H7 (cell line): ENCODE data around the gene INTS2. TPM values are rescaled to one million over a fixed set of nuclear protein-coding genes. Genes with fewer than 3 reads are reported as not detected.
"Not testable (repeated sequence)": the region's sequence is repeated elsewhere in the genome, so short reads cannot be mapped to it uniquely, and the experiment has no call there.

Experiments
- DNase-seq: peaks from one replicate; pipeline ENCODE4 v3.0.0; 2012
- H3K27me3 ChIP-seq: 2 replicates; pipeline ENCODE4 v1.6.0; 2011; ENCODE audit warnings: mild to moderate bottlenecking, low read length; ENCODE audit not compliant: control insufficient read depth, insufficient read depth
- H3K36me3 ChIP-seq: replicated peaks from 2 replicates; pipeline ENCODE4 v1.5.1; 2011; ENCODE audit warnings: low read length; ENCODE audit not compliant: control insufficient read depth, insufficient read depth
- H3K4me3 ChIP-seq: 2 replicates; pipeline ENCODE4 v1.5.1; 2011; ENCODE audit warnings: low read depth, mild to moderate bottlenecking, control low read depth, low read length, moderate library complexity; ENCODE audit not compliant: insufficient read depth
- total RNA-seq: library from RNA; depleted of rRNA; stranded (reverse); fragments of >200 nt; shearing (Covaris generic); gene quantifications from 2 replicates; pipeline ENCODE4 v1.2.3, GENCODE V29; 2014; rRNA removed

Gene INTS2
- 17.2 and 20.2 TPM in 2 replicates for total RNA-seq

DNA sequence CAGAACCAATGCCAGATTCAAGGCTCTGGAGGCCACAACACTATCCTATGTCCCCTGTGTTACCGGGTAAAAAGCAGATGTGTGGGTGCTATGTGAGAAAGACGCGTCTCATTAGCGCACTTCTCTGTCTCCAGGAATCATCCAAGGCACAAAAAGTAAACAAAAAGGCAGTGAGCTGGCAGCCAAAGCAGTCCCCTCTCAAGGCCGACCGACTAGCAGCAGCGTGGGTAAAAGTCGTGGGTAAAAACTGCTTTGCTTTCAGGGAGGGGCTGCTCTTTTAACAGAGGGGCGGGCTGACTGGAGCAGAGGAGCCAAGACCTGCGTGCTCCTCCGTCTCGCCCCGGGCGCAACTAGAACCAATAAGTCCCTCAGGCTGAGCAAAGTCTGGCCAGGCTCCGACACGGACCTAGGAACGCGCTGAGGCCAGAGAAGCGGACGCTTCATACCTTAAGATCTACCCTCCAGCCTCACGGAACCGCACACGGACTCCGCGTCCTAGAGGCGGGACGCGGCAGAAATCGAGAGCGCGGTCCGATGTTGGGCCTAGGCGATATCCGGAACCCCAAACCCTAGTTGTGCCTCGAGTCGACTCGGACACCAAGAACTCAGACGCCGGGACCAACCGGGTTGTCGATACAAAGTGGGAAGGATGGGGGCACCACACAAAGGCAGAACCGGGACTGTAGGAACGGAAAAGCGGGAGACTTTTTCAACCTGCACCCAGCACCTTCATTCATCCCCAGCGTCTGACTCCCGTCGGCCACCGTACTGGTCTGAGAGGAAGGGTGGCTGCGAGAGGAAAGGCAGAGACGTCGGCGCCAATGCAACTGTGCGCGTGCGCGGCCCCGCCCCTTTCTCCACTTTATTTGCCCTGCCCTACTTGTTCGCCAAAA is at the start of gene INTS2:
INTS2 (minus strand) TSS at position 775 of the 893 bp plus-strand sequence. CDS start 1,338 bp downstream, outside the sequence.
- Histone ChIP-seq H3K4me3 (peak within 1 kb of the TSS; percentile 89), H3K36me3 (peaks cover 6% of the 10 kb centered on the region), H3K27me3 (no peaks in the 10 kb centered on the region)
- DNase-seq: peak; percentile 91

GRCh38 chr17:61974115-61974514 is 46.3 kb upstream of the INTS2 start:
- Histone ChIP-seq H3K27me3 (no peaks in the 10 kb centered on the region), H3K36me3 (peaks cover 6% of the 10 kb centered on the region), H3K4me3 (no peak overlapping the region)
- DNase-seq: no peak

DNA sequence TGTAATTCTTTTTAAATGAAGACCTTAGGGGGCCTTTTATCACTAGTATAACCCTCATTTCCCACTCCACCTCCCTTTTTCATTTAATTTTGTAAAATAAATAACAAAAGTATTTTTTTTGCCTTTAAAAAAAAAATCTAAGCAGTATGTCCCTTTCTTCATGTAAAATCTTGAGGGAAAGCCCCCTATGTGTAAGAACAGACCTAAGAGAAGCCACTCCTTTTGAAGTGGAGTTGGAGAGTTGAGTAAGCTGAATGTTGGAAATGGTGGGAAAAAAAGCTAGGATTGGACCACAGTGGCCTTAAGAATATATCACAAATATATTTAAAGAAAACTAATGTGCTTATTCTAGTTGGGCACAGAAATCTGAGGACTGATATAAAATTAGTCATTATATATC is 44.5 kb upstream of the INTS2 start:
- H3K4me3 ChIP-seq: no peak overlapping the region
- DNase-seq: peak; percentile 25
- H3K36me3 ChIP-seq: peaks cover 10% of the 10 kb centered on the region
- no peaks in the 10 kb centered on the region for H3K27me3 ChIP-seq

GRCh38 chr17:61970030-61970429 is 42.2 kb upstream of the INTS2 start:
- no peak for DNase-seq
- peaks cover 17% of the 10 kb centered on the region for H3K36me3 ChIP-seq
- no peak overlapping the region for H3K4me3 ChIP-seq
- no peaks in the 10 kb centered on the region for H3K27me3 ChIP-seq

DNA sequence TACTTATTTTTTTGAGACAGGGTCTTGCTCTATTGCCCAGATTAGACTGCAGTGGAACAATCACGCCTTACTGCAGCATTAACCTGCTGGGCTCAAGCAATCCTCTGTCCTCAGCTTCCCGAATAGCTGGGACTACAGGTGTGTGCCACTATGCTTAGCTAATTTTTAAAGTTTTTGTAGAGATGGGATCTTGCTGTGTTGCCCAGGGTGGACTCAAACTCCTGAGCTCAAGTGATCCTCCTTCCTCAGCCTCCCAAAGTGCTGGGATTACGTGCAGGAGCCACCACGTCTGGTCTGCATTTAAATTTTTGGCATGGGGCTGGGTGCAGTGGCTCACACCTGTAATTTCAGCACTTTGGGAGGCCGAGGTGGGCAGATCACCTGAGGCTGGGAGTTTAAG is 41.0 kb upstream of the INTS2 start:
- no peak for DNase-seq
- H3K27me3 ChIP-seq: no peaks in the 10 kb centered on the region
- H3K4me3 ChIP-seq: no peak overlapping the region
- peaks cover 20% of the 10 kb centered on the region for H3K36me3 ChIP-seq

GRCh38 chr17:61967729-61968128 is 39.9 kb upstream of the INTS2 start:
- no peak for DNase-seq
- peaks cover 23% of the 10 kb centered on the region for H3K36me3 ChIP-seq
- no peak overlapping the region for H3K4me3 ChIP-seq
- no peaks in the 10 kb centered on the region for H3K27me3 ChIP-seq

DNA sequence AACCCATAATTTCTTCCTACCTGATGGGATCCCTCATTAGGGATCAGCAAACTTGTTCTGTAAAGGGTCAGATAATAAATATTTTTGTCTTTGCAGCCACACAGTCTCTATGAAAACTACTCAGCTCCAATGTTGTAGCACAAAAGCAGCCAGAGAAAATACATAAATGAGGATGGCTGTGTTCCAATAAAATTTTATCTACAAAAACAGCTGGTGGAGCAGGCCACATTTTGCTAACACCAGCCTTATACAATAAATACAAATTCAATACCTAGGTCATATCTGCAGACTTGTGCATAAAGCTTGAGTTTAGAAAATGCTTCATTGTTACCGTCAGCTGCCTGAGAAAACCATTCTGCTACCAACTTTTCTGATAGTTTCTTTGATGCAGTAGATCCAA is 38.4 kb upstream of the INTS2 start:
- DNase-seq: no peak
- Histone ChIP-seq H3K4me3 (no peak overlapping the region), H3K27me3 (no peaks in the 10 kb centered on the region), H3K36me3 (peaks cover 29% of the 10 kb centered on the region)

DNA sequence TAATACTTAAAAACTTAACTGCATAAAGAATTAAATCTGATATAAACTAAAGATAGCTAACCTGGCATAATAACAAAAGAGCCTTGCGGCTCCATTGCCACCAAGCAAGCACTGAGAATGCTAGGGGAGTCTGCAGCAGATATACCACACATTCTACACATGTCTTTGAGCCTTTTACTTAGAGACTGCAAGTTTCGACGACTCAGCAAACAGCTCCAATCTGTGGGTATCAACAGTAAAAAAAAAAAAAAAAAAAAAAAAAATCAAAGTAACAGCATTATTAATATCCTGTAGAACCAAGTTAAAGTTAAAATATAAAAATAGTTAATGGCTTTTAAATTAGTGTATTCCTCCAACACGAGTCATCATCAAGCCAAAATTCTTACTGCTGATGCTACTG is 27.8 kb upstream of the INTS2 start:
- Histone ChIP-seq H3K27me3 (no peaks in the 10 kb centered on the region), H3K4me3 (no peak overlapping the region), H3K36me3 (peaks cover 19% of the 10 kb centered on the region)
- DNase-seq: no peak

- no peak for DNase-seq
- Histone ChIP-seq H3K36me3 (peaks cover 25% of the 10 kb centered on the region), H3K27me3 (no peaks in the 10 kb centered on the region), H3K4me3 (no peak overlapping the region)
Observed at GRCh38 chr17:61947367-61948078, 19.7 kb upstream of the INTS2 start.

GRCh38 chr17:61946359-61946758 is 18.6 kb upstream of the INTS2 start:
- Histone ChIP-seq H3K36me3 (peaks cover 22% of the 10 kb centered on the region), H3K4me3 (no peak overlapping the region), H3K27me3 (no peaks in the 10 kb centered on the region)
- no peak for DNase-seq

DNA sequence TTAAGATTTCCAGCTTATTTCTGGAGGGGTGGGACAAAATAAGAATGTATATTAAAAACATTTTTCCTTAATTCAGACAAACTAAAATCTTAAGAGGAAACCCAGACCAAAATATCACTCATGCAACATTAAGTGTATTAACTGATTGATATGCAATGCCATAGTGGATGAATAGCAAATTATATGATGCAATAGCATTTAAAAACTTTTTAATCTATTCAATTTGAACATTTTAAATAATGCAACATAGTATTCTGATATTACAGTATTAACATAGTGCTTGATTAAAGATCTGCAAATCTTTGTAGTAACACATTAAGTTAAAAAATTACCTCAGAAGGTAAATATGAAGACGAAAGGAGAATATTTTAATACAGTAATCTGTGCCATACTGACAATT is 15.3 kb upstream of the INTS2 start:
- Histone ChIP-seq H3K27me3 (no peaks in the 10 kb centered on the region), H3K4me3 (no peak overlapping the region), H3K36me3 (peaks cover 7% of the 10 kb centered on the region)
- DNase-seq: no peak

GRCh38 chr17:61942085-61942484 is 14.3 kb upstream of the INTS2 start:
- H3K27me3 ChIP-seq: no peaks in the 10 kb centered on the region
- H3K4me3 ChIP-seq: no peak overlapping the region
- no peak for DNase-seq
- peaks cover 5% of the 10 kb centered on the region for H3K36me3 ChIP-seq

GRCh38 chr17:61928101-61928436 is 287 bp upstream of the INTS2 start:
- Histone ChIP-seq H3K27me3 (no peaks in the 10 kb centered on the region), H3K36me3 (peaks cover 6% of the 10 kb centered on the region)
- no peak for DNase-seq

GRCh38 chr17:61926826-61927207 is 965 bp downstream of the INTS2 start:
- H3K27me3 ChIP-seq: no peaks in the 10 kb centered on the region
- H3K4me3 ChIP-seq: peak overlapping the region; percentile 89
- no peak for DNase-seq
- peaks cover 6% of the 10 kb centered on the region for H3K36me3 ChIP-seq

More at GRCh38 chr17:61928101-61928436, 287 bp upstream of the INTS2 start:
- peak overlapping the region; percentile 89 for H3K4me3 ChIP-seq

- not testable (repeated sequence) for DNase-seq, H3K4me3 ChIP-seq, H3K36me3 ChIP-seq, H3K27me3 ChIP-seq
Observed at GRCh38 chr17:61915162-61915561, 12.6 kb downstream of the INTS2 start.
